Measurements from ENCODE around the gene MYOM3.
A peak's percentile ranks its signal among the peaks of the same experiment; 100 is the strongest.
"Not testable (repeated sequence)": the region's sequence is repeated elsewhere in the genome, so short reads cannot be mapped to it uniquely, and the experiment has no call there.

The MYOM3 gene

GRCh38 chr1:24044672-24045071, 67.3 kb downstream of the MYOM3 start:
- not testable (repeated sequence) for H3K27ac ChIP-seq (ENCODE audit: low read depth in 2 of 2, low read length in 2 of 2); H3K36me3 ChIP-seq (ENCODE audit: control insufficient read depth in 2 of 2, insufficient read depth in 2 of 2, low read length in 2 of 2); H3K9me3 ChIP-seq (ENCODE audit: control insufficient read depth in 2 of 2, low read length in 2 of 2); H3K4me3 ChIP-seq (ENCODE audit: low read length in 2 of 2); H3K9ac ChIP-seq (ENCODE audit: low read depth in 1 of 2, low read length in 2 of 2); H3K4me1 ChIP-seq (ENCODE audit: control insufficient read depth in 2 of 2, insufficient read depth in 2 of 2, low read length in 2 of 2); H3K27me3 ChIP-seq (ENCODE audit: control insufficient read depth in 2 of 2, insufficient read depth in 2 of 2, low read length in 2 of 2)

- Histone ChIP-seq H3K9ac (ENCODE audit: low read depth in 1 of 2, low read length in 2 of 2) (no peak overlapping the region), H3K27ac (ENCODE audit: low read depth in 2 of 2, low read length in 2 of 2) (no peak overlapping the region), H3K9me3 (ENCODE audit: control insufficient read depth in 2 of 2, low read length in 2 of 2) (no peaks in the 10 kb centered on the region), H3K4me3 (ENCODE audit: low read length in 2 of 2) (no peak overlapping the region), H3K4me1 (ENCODE audit: control insufficient read depth in 2 of 2, insufficient read depth in 2 of 2, low read length in 2 of 2) (peaks cover 0 to 4% of the 10 kb centered on the region in 2 donors), H3K36me3 (ENCODE audit: control insufficient read depth in 2 of 2, insufficient read depth in 2 of 2, low read length in 2 of 2) (no peaks in the 10 kb centered on the region), H3K27me3 (ENCODE audit: control insufficient read depth in 2 of 2, insufficient read depth in 2 of 2, low read length in 2 of 2) (no peaks in the 10 kb centered on the region)
Observed at GRCh38 chr1:24043345-24044032, 68.4 kb downstream of the MYOM3 start.

- H3K4me1 ChIP-seq (ENCODE audit: control insufficient read depth in 2 of 2, insufficient read depth in 2 of 2, low read length in 2 of 2) = peaks cover 0 to 4% of the 10 kb centered on the region in 2 donors
- H3K36me3 ChIP-seq (ENCODE audit: control insufficient read depth in 2 of 2, insufficient read depth in 2 of 2, low read length in 2 of 2) = no peaks in the 10 kb centered on the region
- H3K9me3 ChIP-seq (ENCODE audit: control insufficient read depth in 2 of 2, low read length in 2 of 2) = no peaks in the 10 kb centered on the region
- no peak overlapping the region for H3K27ac ChIP-seq (ENCODE audit: low read depth in 2 of 2, low read length in 2 of 2)
- H3K9ac ChIP-seq (ENCODE audit: low read depth in 1 of 2, low read length in 2 of 2) = no peak overlapping the region
- no peaks in the 10 kb centered on the region for H3K27me3 ChIP-seq (ENCODE audit: control insufficient read depth in 2 of 2, insufficient read depth in 2 of 2, low read length in 2 of 2)
- H3K4me3 ChIP-seq (ENCODE audit: low read length in 2 of 2) = no peak overlapping the region
Observed at GRCh38 chr1:24042315-24042714, 69.6 kb downstream of the MYOM3 start.

GRCh38 chr1:24036088-24036487, 75.8 kb downstream of the MYOM3 start:
- H3K4me3 ChIP-seq (ENCODE audit: low read length in 2 of 2) = no peak overlapping the region
- no peaks in the 10 kb centered on the region for H3K36me3 ChIP-seq (ENCODE audit: control insufficient read depth in 2 of 2, insufficient read depth in 2 of 2, low read length in 2 of 2)
- H3K4me1 ChIP-seq (ENCODE audit: control insufficient read depth in 2 of 2, insufficient read depth in 2 of 2, low read length in 2 of 2) = no peaks in the 10 kb centered on the region
- H3K27me3 ChIP-seq (ENCODE audit: control insufficient read depth in 2 of 2, insufficient read depth in 2 of 2, low read length in 2 of 2) = no peaks in the 10 kb centered on the region
- H3K27ac ChIP-seq (ENCODE audit: low read depth in 2 of 2, low read length in 2 of 2) = no peak overlapping the region
- H3K9me3 ChIP-seq (ENCODE audit: control insufficient read depth in 2 of 2, low read length in 2 of 2) = no peaks in the 10 kb centered on the region
- H3K9ac ChIP-seq (ENCODE audit: low read depth in 1 of 2, low read length in 2 of 2) = no peak overlapping the region

- no peak overlapping the region for H3K4me3 ChIP-seq (ENCODE audit: low read length in 2 of 2)
- H3K4me1 ChIP-seq (ENCODE audit: control insufficient read depth in 2 of 2, insufficient read depth in 2 of 2, low read length in 2 of 2) = no peaks in the 10 kb centered on the region
- H3K9ac ChIP-seq (ENCODE audit: low read depth in 1 of 2, low read length in 2 of 2) = no peak overlapping the region
- H3K27me3 ChIP-seq (ENCODE audit: control insufficient read depth in 2 of 2, insufficient read depth in 2 of 2, low read length in 2 of 2) = no peaks in the 10 kb centered on the region
- no peaks in the 10 kb centered on the region for H3K9me3 ChIP-seq (ENCODE audit: control insufficient read depth in 2 of 2, low read length in 2 of 2)
- H3K27ac ChIP-seq (ENCODE audit: low read depth in 2 of 2, low read length in 2 of 2) = no peak overlapping the region
- no peaks in the 10 kb centered on the region for H3K36me3 ChIP-seq (ENCODE audit: control insufficient read depth in 2 of 2, insufficient read depth in 2 of 2, low read length in 2 of 2)
Observed at GRCh38 chr1:24032981-24033380, 79.0 kb downstream of the MYOM3 start.

GRCh38 chr1:24030976-24031516, 80.9 kb downstream of the MYOM3 start:
- H3K27ac ChIP-seq (ENCODE audit: low read depth in 2 of 2, low read length in 2 of 2); H3K27me3 ChIP-seq (ENCODE audit: control insufficient read depth in 2 of 2, insufficient read depth in 2 of 2, low read length in 2 of 2); H3K9me3 ChIP-seq (ENCODE audit: control insufficient read depth in 2 of 2, low read length in 2 of 2); H3K4me1 ChIP-seq (ENCODE audit: control insufficient read depth in 2 of 2, insufficient read depth in 2 of 2, low read length in 2 of 2); H3K4me3 ChIP-seq (ENCODE audit: low read length in 2 of 2); H3K36me3 ChIP-seq (ENCODE audit: control insufficient read depth in 2 of 2, insufficient read depth in 2 of 2, low read length in 2 of 2); H3K9ac ChIP-seq (ENCODE audit: low read depth in 1 of 2, low read length in 2 of 2): not testable (repeated sequence)

- H3K9me3 ChIP-seq (ENCODE audit: control insufficient read depth in 2 of 2, low read length in 2 of 2) = no peaks in the 10 kb centered on the region
Observed at GRCh38 chr1:24027838-24028468, 84.0 kb downstream of the MYOM3 start.

GRCh38 chr1:24022581-24023361, 89.2 kb downstream of the MYOM3 start:
- no peaks in the 10 kb centered on the region for H3K36me3 ChIP-seq (ENCODE audit: control insufficient read depth in 2 of 2, insufficient read depth in 2 of 2, low read length in 2 of 2)
- no peaks in the 10 kb centered on the region for H3K27me3 ChIP-seq (ENCODE audit: control insufficient read depth in 2 of 2, insufficient read depth in 2 of 2, low read length in 2 of 2)
- H3K4me3 ChIP-seq (ENCODE audit: low read length in 2 of 2) = no peak overlapping the region
- peaks cover 26 to 53% of the 10 kb centered on the region in 2 donors for H3K4me1 ChIP-seq (ENCODE audit: control insufficient read depth in 2 of 2, insufficient read depth in 2 of 2, low read length in 2 of 2)
- H3K9ac ChIP-seq (ENCODE audit: low read depth in 1 of 2, low read length in 2 of 2) = peak overlapping the region in 1 of 2 donors; percentile 33
- H3K27ac ChIP-seq (ENCODE audit: low read depth in 2 of 2, low read length in 2 of 2) = peak overlapping the region; percentile 80 to 82
- no peaks in the 10 kb centered on the region for H3K9me3 ChIP-seq (ENCODE audit: control insufficient read depth in 2 of 2, low read length in 2 of 2)

More at GRCh38 chr1:24027838-24028468, 84.0 kb downstream of the MYOM3 start:
- no peaks in the 10 kb centered on the region for H3K36me3 ChIP-seq (ENCODE audit: control insufficient read depth in 2 of 2, insufficient read depth in 2 of 2, low read length in 2 of 2)
- no peak overlapping the region for H3K27ac ChIP-seq (ENCODE audit: low read depth in 2 of 2, low read length in 2 of 2)
- no peaks in the 10 kb centered on the region for H3K27me3 ChIP-seq (ENCODE audit: control insufficient read depth in 2 of 2, insufficient read depth in 2 of 2, low read length in 2 of 2)
- no peak overlapping the region for H3K9ac ChIP-seq (ENCODE audit: low read depth in 1 of 2, low read length in 2 of 2)
- no peak overlapping the region for H3K4me3 ChIP-seq (ENCODE audit: low read length in 2 of 2)
- H3K4me1 ChIP-seq (ENCODE audit: control insufficient read depth in 2 of 2, insufficient read depth in 2 of 2, low read length in 2 of 2) = peaks cover 0 to 7% of the 10 kb centered on the region in 2 donors

- Histone ChIP-seq H3K27me3 (ENCODE audit: control insufficient read depth in 2 of 2, insufficient read depth in 2 of 2, low read length in 2 of 2) (no peaks in the 10 kb centered on the region), H3K4me1 (ENCODE audit: control insufficient read depth in 2 of 2, insufficient read depth in 2 of 2, low read length in 2 of 2) (peaks cover 26 to 59% of the 10 kb centered on the region in 2 donors), H3K27ac (ENCODE audit: low read depth in 2 of 2, low read length in 2 of 2) (peak overlapping the region; percentile 80 to 82), H3K9me3 (ENCODE audit: control insufficient read depth in 2 of 2, low read length in 2 of 2) (no peaks in the 10 kb centered on the region), H3K9ac (ENCODE audit: low read depth in 1 of 2, low read length in 2 of 2) (peak overlapping the region in 1 of 2 donors; percentile 27), H3K4me3 (ENCODE audit: low read length in 2 of 2) (peak overlapping the region in 1 of 2 donors; percentile 10), H3K36me3 (ENCODE audit: control insufficient read depth in 2 of 2, insufficient read depth in 2 of 2, low read length in 2 of 2) (no peaks in the 10 kb centered on the region)
Observed at GRCh38 chr1:24021403-24022266, 90.3 kb downstream of the MYOM3 start.
